ENCODE data around the gene VAV2.

Gene VAV2

GRCh38 chr9:133939845-133940244 lies 52.3 kb downstream of the VAV2 start:
- no peak overlapping the region for H3K9ac ChIP-seq (ENCODE audit: low read length)
- no peak overlapping the region for H3K27ac ChIP-seq (ENCODE audit: low read depth, low read length)
- H3F3A ChIP-seq (ENCODE audit: insufficient read depth): peaks cover under 1% of the 10 kb centered on the region; the same call in 1 of the 2 replicates
- no peak for TF ChIP-seq EZH2phosphoT487 (conservative IDR thresholded peaks at IDR 0.05; ENCODE audit: low read length)
- TF ChIP-seq, protein P1, sequence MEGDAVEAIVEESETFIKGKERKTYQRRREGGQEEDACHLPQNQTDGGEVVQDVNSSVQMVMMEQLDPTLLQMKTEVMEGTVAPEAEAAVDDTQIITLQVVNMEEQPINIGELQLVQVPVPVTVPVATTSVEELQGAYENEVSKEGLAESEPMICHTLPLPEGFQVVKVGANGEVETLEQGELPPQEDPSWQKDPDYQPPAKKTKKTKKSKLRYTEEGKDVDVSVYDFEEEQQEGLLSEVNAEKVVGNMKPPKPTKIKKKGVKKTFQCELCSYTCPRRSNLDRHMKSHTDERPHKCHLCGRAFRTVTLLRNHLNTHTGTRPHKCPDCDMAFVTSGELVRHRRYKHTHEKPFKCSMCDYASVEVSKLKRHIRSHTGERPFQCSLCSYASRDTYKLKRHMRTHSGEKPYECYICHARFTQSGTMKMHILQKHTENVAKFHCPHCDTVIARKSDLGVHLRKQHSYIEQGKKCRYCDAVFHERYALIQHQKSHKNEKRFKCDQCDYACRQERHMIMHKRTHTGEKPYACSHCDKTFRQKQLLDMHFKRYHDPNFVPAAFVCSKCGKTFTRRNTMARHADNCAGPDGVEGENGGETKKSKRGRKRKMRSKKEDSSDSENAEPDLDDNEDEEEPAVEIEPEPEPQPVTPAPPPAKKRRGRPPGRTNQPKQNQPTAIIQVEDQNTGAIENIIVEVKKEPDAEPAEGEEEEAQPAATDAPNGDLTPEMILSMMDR (IDR thresholded peaks at IDR 0.05; ENCODE audit: insufficient read depth, low read length, poor library complexity, severe bottlenecking): no peak
- H3K36me3 ChIP-seq (ENCODE audit: low read length): no peaks in the 10 kb centered on the region
- no peak overlapping the region for H3K4me2 ChIP-seq (ENCODE audit: low read depth, low read length, poor library complexity, severe bottlenecking)
- H3K4me3 ChIP-seq (ENCODE audit: insufficient read depth, low read length, poor library complexity, severe bottlenecking): no peak overlapping the region
- H4K20me1 ChIP-seq (ENCODE audit: low read depth, low read length): no peaks in the 10 kb centered on the region
- H3K79me2 ChIP-seq (ENCODE audit: insufficient read depth, low read length): peaks cover 39% of the 10 kb centered on the region
- no peaks in the 10 kb centered on the region for H3K27me3 ChIP-seq (ENCODE audit: low read length)
- H3K9me3 ChIP-seq (ENCODE audit: insufficient read depth, low read length): no peaks in the 10 kb centered on the region
- H2AFZ ChIP-seq (ENCODE audit: low read depth, low read length, severe bottlenecking): no peak overlapping the region
- H3K9me2 ChIP-seq (replicated peaks; ENCODE audit: insufficient read depth, low read length): no peaks in the 10 kb centered on the region

- Histone ChIP-seq H3K9me2 (replicated peaks; ENCODE audit: insufficient read depth, low read length) (no peaks in the 10 kb centered on the region), H4K20me1 (ENCODE audit: low read depth, low read length) (no peaks in the 10 kb centered on the region), H3F3A (ENCODE audit: insufficient read depth) (no peaks in the 10 kb centered on the region), H3K4me2 (ENCODE audit: low read depth, low read length, poor library complexity, severe bottlenecking) (no peak overlapping the region), H2AFZ (ENCODE audit: low read depth, low read length, severe bottlenecking) (no peak overlapping the region), H3K27me3 (ENCODE audit: low read length) (no peaks in the 10 kb centered on the region), H3K27ac (ENCODE audit: low read depth, low read length) (no peak overlapping the region), H3K4me3 (ENCODE audit: insufficient read depth, low read length, poor library complexity, severe bottlenecking) (no peak overlapping the region), H3K79me2 (ENCODE audit: insufficient read depth, low read length) (peaks cover 33% of the 10 kb centered on the region), H3K9me3 (ENCODE audit: insufficient read depth, low read length) (no peaks in the 10 kb centered on the region), H3K9ac (ENCODE audit: low read length) (no peak overlapping the region), H3K36me3 (ENCODE audit: low read length) (no peaks in the 10 kb centered on the region)
- no peak for TF ChIP-seq EZH2phosphoT487 (conservative IDR thresholded peaks at IDR 0.05; ENCODE audit: low read length)
- TF ChIP-seq, protein P1 (IDR thresholded peaks at IDR 0.05; ENCODE audit: insufficient read depth, low read length, poor library complexity, severe bottlenecking): no peak
These were observed 52.8 kb downstream of the VAV2 start for GRCh38 chr9:133939171-133939785.

- Histone ChIP-seq H3K9ac (ENCODE audit: low read length) (no peak overlapping the region), H3F3A (ENCODE audit: insufficient read depth) (no peaks in the 10 kb centered on the region), H2AFZ (ENCODE audit: low read depth, low read length, severe bottlenecking) (no peak overlapping the region), H3K27ac (ENCODE audit: low read depth, low read length) (no peak overlapping the region), H3K4me3 (ENCODE audit: insufficient read depth, low read length, poor library complexity, severe bottlenecking) (no peak overlapping the region), H3K27me3 (ENCODE audit: low read length) (no peaks in the 10 kb centered on the region), H3K36me3 (ENCODE audit: low read length) (no peaks in the 10 kb centered on the region), H3K9me3 (ENCODE audit: insufficient read depth, low read length) (no peaks in the 10 kb centered on the region), H3K79me2 (ENCODE audit: insufficient read depth, low read length) (peaks cover 28% of the 10 kb centered on the region), H3K9me2 (replicated peaks; ENCODE audit: insufficient read depth, low read length) (no peaks in the 10 kb centered on the region), H3K4me2 (ENCODE audit: low read depth, low read length, poor library complexity, severe bottlenecking) (no peak overlapping the region), H4K20me1 (ENCODE audit: low read depth, low read length) (no peaks in the 10 kb centered on the region)
- TF ChIP-seq, protein P1 (IDR thresholded peaks at IDR 0.05; ENCODE audit: insufficient read depth, low read length, poor library complexity, severe bottlenecking): no peak
- no peak for TF ChIP-seq EZH2phosphoT487 (conservative IDR thresholded peaks at IDR 0.05; ENCODE audit: low read length)
These were observed 53.4 kb downstream of the VAV2 start for GRCh38 chr9:133938753-133939152.
